K562 (cell line): ENCODE results near the gene TMEM234. TPM values are rescaled to one million over a fixed set of nuclear protein-coding genes. Genes with fewer than 3 reads are reported as not detected.

Experiments
- ATAC-seq: fragments of 200-7000 bp; cut with Tn5 transposase; 3 replicates; pipeline ENCODE4 v1.9.1; 2020; ENCODE audit warnings: moderate library complexity
- BruUV-seq: library from RNA; stranded (reverse); fragments of 400-500 nt; replicated peaks from 2 replicates; lab custom pipeline; 2021; lab: Mats Ljungman, UMichigan
- CTCF ChIA-PET: fragments of 300-600 bp; formaldehyde crosslinking; extraction: SDS; loops from one replicate; lab custom pipeline; 2021; ENCODE audit warnings: low intra/inter-chr PET ratio; lab: Yijun Ruan, JAX
- POLR2A ChIA-PET: fragments of 300-600, 350-650 bp; sonication (Branson Sonifier 250); formaldehyde crosslinking; extraction: SDS; loops from one replicate; lab custom pipeline; 2021; ENCODE audit warnings: antibody characterized with exemption, inconsistent platforms; lab: Yijun Ruan, JAX
- DNase-seq, 4 experiments: peaks; one replicate each; pipeline versions ENCODE4 v3.0.0 to v3.0.0-alpha.2; 2011 to 2018; ENCODE audit warnings: low spot score in 3 of 4, mixed read lengths in 3 of 4; ENCODE audit errors: extremely low read depth in 1 of 4
- FAIRE-seq: peaks from 2 replicates; lab custom pipeline; 2011; peaks lifted over from hg19 to GRCh38; lab: Jason Lieb, UNC
- H2AFZ ChIP-seq: 2 replicates; pipeline ENCODE4 v1.6.0; 2011; ENCODE audit warnings: low read depth, low read length, control low read depth, inconsistent platforms
- H3K27ac ChIP-seq: fragments of 200-600 bp; 3 replicates; pipeline ENCODE4 v1.8.0; 2011; ENCODE audit warnings: low read depth, mild to moderate bottlenecking, control low read depth, inconsistent platforms, low read length, moderate library complexity, mixed read lengths; ENCODE audit errors: extremely low read depth
- H3K27me3 ChIP-seq, 2 experiments: fragments of 300-600 bp in 1 of 2; 2 replicates in 1 of 2; 3 replicates in 1 of 2; pipeline versions ENCODE4 v1.6.0 to v1.8.0; 2011; ENCODE audit warnings: inconsistent platforms in 2 of 2, low read length in 2 of 2, mild to moderate bottlenecking in 1 of 2, mixed read lengths in 1 of 2, moderate library complexity in 1 of 2; ENCODE audit not compliant: control insufficient read depth in 2 of 2, insufficient read depth in 2 of 2
- H3K36me3 ChIP-seq: fragments of 300-600 bp; 3 replicates; pipeline ENCODE4 v1.8.0; 2011; ENCODE audit warnings: mild to moderate bottlenecking, low read length, inconsistent platforms; ENCODE audit not compliant: control insufficient read depth, insufficient read depth
- H3K4me1 ChIP-seq, 2 experiments: fragments of 200-600 bp in 1 of 2; replicated peaks in 1 of 2; 2 replicates in 1 of 2; 3 replicates in 1 of 2; pipeline versions ENCODE4 v1.5.1 to v1.8.0; 2011; ENCODE audit warnings: inconsistent platforms in 2 of 2, low read length in 2 of 2, mild to moderate bottlenecking in 1 of 2, mixed read lengths in 1 of 2, moderate library complexity in 1 of 2; ENCODE audit not compliant: control insufficient read depth in 2 of 2, insufficient read depth in 2 of 2
- H3K4me2 ChIP-seq: 2 replicates; pipeline ENCODE4 v1.6.1; 2011; ENCODE audit warnings: low read length, control low read depth, inconsistent platforms, mixed read lengths; ENCODE audit not compliant: insufficient read depth
- H3K4me3 ChIP-seq: fragments of 200-600 bp; sonication (generic), shearing (Covaris generic); 2 replicates; pipeline ENCODE4 v1.5.1; 2016; ENCODE audit warnings: control low read depth, inconsistent platforms
- H3K79me2 ChIP-seq: fragments of 200-600 bp; 3 replicates; pipeline ENCODE4 v1.8.0; 2011; ENCODE audit warnings: low read length, inconsistent platforms; ENCODE audit not compliant: control insufficient read depth, insufficient read depth
- H3K9ac ChIP-seq, 2 experiments: 2 replicates each; pipeline versions ENCODE4 v1.6.0 to v1.6.1; 2011; ENCODE audit warnings: low read depth in 2 of 2, low read length in 2 of 2, control low read depth in 1 of 2, inconsistent platforms in 1 of 2, mild to moderate bottlenecking in 1 of 2, mixed read lengths in 1 of 2; ENCODE audit not compliant: insufficient read depth in 1 of 2
- H3K9me1 ChIP-seq: one replicate; pipeline ENCODE4 v1.6.0; 2011; ENCODE audit warnings: inconsistent platforms, mild to moderate bottlenecking, low read length, moderate library complexity; ENCODE audit not compliant: control insufficient read depth, insufficient read depth
- H3K9me3 ChIP-seq: replicated peaks from 2 replicates; pipeline ENCODE4 v1.5.1; 2011; ENCODE audit warnings: low read depth, low read length, inconsistent platforms; ENCODE audit not compliant: control insufficient read depth, insufficient read depth
- H4K20me1 ChIP-seq: replicated peaks from 2 replicates; pipeline ENCODE4 v1.6.1; 2011; ENCODE audit warnings: low read length, inconsistent platforms, mixed read lengths; ENCODE audit not compliant: control insufficient read depth, insufficient read depth
- GABPB2 ChIP-seq: fragments of 250-450 bp; sonication (Bioruptor Pico); conservative IDR thresholded peaks from 2 replicates; pipeline ENCODE4 v1.5.1; 2021; ENCODE audit warnings: mild to moderate bottlenecking
- ZKSCAN8 ChIP-seq: fragments of 200-800 bp; sonication (Bioruptor generic); IDR thresholded peaks from 2 replicates; pipeline ENCODE4 v1.6.1; 2016; ENCODE audit warnings: missing genetic modification characterization, missing compliant biosample characterization
- ZNF696 ChIP-seq: fragments of 250-450 bp; sonication (Bioruptor Pico); conservative IDR thresholded peaks from 2 replicates; pipeline ENCODE4 v1.4.0; 2020; ENCODE audit warnings: mild to moderate bottlenecking, moderate library complexity
- WGBS: fragments of 100-300 bp; shearing (Covaris generic); methylation state at CpG from one replicate; pipeline ENCODE4 v1.1.6; 2016; ENCODE audit warnings: low coverage, mixed read lengths; ENCODE audit not compliant: insufficient coverage; ENCODE audit errors: missing lambda C conversion rate; 5-methylcytosine and 5-hydroxymethylcytosine counted together
- in situ Hi-C: fragments of 300-500 bp; cut with MboI; formaldehyde crosslinking; loops from 4 replicates; pipeline ENCODE4 v1.15.0; 2018; ENCODE audit warnings: inconsistent platforms, mixed read lengths
- intact Hi-C: fragments of 100-400 bp; cut with micrococcal nuclease; formaldehyde crosslinking; loops from 2 replicates; pipeline ENCODE4 v1.14.2; 2022
- polyA plus RNA-seq, 8 experiments: library from polyadenylated mRNA; depleted of rRNA in 4 of 8; stranded (reverse) in 5 of 8; unstranded in 3 of 8; fragments of >200 nt; fragmentation: Nextera tagmentation in 2 of 8; fragmentation: Illumina TruSeq in 1 of 8; extraction: Ambion mirVana in 2 of 8; extraction: Trizol in 1 of 8; gene quantifications; 2 replicates each; pipeline versions ENCODE4 v1.2.1 to v1.2.3, GENCODE V29; 2011 to 2014; ENCODE audit warnings: inconsistent platforms in 1 of 8, missing spikeins in 1 of 8
- total RNA-seq, 7 experiments: library from RNA; depleted of rRNA in 6 of 7; stranded (reverse); fragments of >200 nt in 6 of 7; fragmentation: Illumina TruSeq in 2 of 7; extraction: Trizol in 2 of 7; gene quantifications; 2 replicates each; pipeline versions ENCODE4 v1.2.1 to v1.2.3, GENCODE V29; 2011 to 2021; ENCODE audit warnings: low replicate concordance in 1 of 7
- TF ChIP-seq, protein P1 (sequence below): fragments of 200-600 bp; sonication (generic); IDR thresholded peaks from one replicate; pipeline ENCODE4 v1.6.1; 2012; ENCODE audit warnings: mild to moderate bottlenecking, low read depth, low read length, inconsistent platforms
- TF ChIP-seq, protein P2 (sequence below): fragments of 250-450 bp; sonication (Bioruptor Pico); IDR thresholded peaks from 2 replicates; pipeline ENCODE4 v1.4.0; 2020

TMEM234 gene
- total and polyA plus RNA-seq, 9 of the 15 experiments (the other 6 are each of a cell fraction or from before 2014, with no cell fraction given): 5.0 to 12.9 (median 7.6) TPM

- Histone ChIP-seq H4K20me1 (no peaks in the 10 kb centered on the region; the same call in 1 of the 2 replicates), H3K9me3 (no peaks in the 10 kb centered on the region), H3K4me1 (peaks cover 27 to 30% of the 10 kb centered on the region in 2 experiments), H2AFZ (no peak overlapping the region), H3K4me2 (peak overlapping the region; percentile 92), H3K9ac (peak overlapping the region; percentile 83 to 97), H3K27ac (peak overlapping the region; percentile 89), H3K79me2 (peaks cover 65% of the 10 kb centered on the region), H3K9me1 (peaks cover 4% of the 10 kb centered on the region), H3K27me3 (no peaks in the 10 kb centered on the region), H3K4me3 (peak overlapping the region; percentile 77), H3K36me3 (peaks cover 54% of the 10 kb centered on the region)
- no peak for FAIRE-seq
- no peak for DNase-seq
- CTCF ChIA-PET: no interaction called here
- 75% methylated on average over 5 of the region's 5 CpGs for WGBS
- no TSS peak for BruUV-seq
- in situ Hi-C loops: no loop called here
- ATAC-seq: no peak
- POLR2A ChIA-PET: interaction anchor here (0.6 to 11.6 kb wide), 8 partner anchors 8 to 196 kb away, joined by 3 to 201 read pairs (median 3); partner anchors contain the start of gene CCDC28B
- intact Hi-C loops: loop anchor here (5.0 to 10.0 kb wide), 2 partner anchors 54 to 167 kb away; partner anchors contain the start of gene KHDRBS1
- no peak for TF ChIP-seq ZNF696 (CRISPR knock-in tag)
- TF ChIP-seq GABPB2 (CRISPR knock-in tag): no peak
- TF ChIP-seq, protein P1, sequence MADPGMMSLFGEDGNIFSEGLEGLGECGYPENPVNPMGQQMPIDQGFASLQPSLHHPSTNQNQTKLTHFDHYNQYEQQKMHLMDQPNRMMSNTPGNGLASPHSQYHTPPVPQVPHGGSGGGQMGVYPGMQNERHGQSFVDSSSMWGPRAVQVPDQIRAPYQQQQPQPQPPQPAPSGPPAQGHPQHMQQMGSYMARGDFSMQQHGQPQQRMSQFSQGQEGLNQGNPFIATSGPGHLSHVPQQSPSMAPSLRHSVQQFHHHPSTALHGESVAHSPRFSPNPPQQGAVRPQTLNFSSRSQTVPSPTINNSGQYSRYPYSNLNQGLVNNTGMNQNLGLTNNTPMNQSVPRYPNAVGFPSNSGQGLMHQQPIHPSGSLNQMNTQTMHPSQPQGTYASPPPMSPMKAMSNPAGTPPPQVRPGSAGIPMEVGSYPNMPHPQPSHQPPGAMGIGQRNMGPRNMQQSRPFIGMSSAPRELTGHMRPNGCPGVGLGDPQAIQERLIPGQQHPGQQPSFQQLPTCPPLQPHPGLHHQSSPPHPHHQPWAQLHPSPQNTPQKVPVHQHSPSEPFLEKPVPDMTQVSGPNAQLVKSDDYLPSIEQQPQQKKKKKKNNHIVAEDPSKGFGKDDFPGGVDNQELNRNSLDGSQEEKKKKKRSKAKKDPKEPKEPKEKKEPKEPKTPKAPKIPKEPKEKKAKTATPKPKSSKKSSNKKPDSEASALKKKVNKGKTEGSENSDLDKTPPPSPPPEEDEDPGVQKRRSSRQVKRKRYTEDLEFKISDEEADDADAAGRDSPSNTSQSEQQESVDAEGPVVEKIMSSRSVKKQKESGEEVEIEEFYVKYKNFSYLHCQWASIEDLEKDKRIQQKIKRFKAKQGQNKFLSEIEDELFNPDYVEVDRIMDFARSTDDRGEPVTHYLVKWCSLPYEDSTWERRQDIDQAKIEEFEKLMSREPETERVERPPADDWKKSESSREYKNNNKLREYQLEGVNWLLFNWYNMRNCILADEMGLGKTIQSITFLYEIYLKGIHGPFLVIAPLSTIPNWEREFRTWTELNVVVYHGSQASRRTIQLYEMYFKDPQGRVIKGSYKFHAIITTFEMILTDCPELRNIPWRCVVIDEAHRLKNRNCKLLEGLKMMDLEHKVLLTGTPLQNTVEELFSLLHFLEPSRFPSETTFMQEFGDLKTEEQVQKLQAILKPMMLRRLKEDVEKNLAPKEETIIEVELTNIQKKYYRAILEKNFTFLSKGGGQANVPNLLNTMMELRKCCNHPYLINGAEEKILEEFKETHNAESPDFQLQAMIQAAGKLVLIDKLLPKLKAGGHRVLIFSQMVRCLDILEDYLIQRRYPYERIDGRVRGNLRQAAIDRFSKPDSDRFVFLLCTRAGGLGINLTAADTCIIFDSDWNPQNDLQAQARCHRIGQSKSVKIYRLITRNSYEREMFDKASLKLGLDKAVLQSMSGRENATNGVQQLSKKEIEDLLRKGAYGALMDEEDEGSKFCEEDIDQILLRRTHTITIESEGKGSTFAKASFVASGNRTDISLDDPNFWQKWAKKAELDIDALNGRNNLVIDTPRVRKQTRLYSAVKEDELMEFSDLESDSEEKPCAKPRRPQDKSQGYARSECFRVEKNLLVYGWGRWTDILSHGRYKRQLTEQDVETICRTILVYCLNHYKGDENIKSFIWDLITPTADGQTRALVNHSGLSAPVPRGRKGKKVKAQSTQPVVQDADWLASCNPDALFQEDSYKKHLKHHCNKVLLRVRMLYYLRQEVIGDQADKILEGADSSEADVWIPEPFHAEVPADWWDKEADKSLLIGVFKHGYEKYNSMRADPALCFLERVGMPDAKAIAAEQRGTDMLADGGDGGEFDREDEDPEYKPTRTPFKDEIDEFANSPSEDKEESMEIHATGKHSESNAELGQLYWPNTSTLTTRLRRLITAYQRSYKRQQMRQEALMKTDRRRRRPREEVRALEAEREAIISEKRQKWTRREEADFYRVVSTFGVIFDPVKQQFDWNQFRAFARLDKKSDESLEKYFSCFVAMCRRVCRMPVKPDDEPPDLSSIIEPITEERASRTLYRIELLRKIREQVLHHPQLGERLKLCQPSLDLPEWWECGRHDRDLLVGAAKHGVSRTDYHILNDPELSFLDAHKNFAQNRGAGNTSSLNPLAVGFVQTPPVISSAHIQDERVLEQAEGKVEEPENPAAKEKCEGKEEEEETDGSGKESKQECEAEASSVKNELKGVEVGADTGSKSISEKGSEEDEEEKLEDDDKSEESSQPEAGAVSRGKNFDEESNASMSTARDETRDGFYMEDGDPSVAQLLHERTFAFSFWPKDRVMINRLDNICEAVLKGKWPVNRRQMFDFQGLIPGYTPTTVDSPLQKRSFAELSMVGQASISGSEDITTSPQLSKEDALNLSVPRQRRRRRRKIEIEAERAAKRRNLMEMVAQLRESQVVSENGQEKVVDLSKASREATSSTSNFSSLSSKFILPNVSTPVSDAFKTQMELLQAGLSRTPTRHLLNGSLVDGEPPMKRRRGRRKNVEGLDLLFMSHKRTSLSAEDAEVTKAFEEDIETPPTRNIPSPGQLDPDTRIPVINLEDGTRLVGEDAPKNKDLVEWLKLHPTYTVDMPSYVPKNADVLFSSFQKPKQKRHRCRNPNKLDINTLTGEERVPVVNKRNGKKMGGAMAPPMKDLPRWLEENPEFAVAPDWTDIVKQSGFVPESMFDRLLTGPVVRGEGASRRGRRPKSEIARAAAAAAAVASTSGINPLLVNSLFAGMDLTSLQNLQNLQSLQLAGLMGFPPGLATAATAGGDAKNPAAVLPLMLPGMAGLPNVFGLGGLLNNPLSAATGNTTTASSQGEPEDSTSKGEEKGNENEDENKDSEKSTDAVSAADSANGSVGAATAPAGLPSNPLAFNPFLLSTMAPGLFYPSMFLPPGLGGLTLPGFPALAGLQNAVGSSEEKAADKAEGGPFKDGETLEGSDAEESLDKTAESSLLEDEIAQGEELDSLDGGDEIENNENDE: no peak
- TF ChIP-seq ZKSCAN8 (CRISPR knock-in tag): no peak
- TF ChIP-seq, protein P2, sequence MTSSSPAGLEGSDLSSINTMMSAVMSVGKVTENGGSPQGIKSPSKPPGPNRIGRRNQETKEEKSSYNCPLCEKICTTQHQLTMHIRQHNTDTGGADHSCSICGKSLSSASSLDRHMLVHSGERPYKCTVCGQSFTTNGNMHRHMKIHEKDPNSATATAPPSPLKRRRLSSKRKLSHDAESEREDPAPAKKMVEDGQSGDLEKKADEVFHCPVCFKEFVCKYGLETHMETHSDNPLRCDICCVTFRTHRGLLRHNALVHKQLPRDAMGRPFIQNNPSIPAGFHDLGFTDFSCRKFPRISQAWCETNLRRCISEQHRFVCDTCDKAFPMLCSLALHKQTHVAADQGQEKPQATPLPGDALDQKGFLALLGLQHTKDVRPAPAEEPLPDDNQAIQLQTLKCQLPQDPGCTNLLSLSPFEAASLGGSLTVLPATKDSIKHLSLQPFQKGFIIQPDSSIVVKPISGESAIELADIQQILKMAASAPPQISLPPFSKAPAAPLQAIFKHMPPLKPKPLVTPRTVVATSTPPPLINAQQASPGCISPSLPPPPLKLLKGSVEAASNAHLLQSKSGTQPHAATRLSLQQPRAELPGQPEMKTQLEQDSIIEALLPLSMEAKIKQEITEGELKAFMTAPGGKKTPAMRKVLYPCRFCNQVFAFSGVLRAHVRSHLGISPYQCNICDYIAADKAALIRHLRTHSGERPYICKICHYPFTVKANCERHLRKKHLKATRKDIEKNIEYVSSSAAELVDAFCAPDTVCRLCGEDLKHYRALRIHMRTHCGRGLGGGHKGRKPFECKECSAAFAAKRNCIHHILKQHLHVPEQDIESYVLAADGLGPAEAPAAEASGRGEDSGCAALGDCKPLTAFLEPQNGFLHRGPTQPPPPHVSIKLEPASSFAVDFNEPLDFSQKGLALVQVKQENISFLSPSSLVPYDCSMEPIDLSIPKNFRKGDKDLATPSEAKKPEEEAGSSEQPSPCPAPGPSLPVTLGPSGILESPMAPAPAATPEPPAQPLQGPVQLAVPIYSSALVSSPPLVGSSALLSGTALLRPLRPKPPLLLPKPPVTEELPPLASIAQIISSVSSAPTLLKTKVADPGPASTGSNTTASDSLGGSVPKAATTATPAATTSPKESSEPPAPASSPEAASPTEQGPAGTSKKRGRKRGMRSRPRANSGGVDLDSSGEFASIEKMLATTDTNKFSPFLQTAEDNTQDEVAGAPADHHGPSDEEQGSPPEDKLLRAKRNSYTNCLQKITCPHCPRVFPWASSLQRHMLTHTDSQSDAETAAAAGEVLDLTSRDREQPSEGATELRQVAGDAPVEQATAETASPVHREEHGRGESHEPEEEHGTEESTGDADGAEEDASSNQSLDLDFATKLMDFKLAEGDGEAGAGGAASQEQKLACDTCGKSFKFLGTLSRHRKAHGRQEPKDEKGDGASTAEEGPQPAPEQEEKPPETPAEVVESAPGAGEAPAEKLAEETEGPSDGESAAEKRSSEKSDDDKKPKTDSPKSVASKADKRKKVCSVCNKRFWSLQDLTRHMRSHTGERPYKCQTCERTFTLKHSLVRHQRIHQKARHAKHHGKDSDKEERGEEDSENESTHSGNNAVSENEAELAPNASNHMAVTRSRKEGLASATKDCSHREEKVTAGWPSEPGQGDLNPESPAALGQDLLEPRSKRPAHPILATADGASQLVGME (CRISPR knock-in tag): no peak
Measured at GRCh38 chr1:32181563-32181962, 40.6 kb downstream of the TMEM234 start.
